Mesothelial cell of epicardium (in vitro differentiated cells): ENCODE measurements around the gene SH2D4B. TPM values are rescaled to one million over a fixed set of nuclear protein-coding genes. Genes with fewer than 3 reads are reported as not detected.
"Not testable (repeated sequence)": the region's sequence is repeated elsewhere in the genome, so short reads cannot be mapped to it uniquely, and the experiment has no call there.

Source experiments
- DNase-seq, 2 experiments: peaks; one replicate each; pipeline ENCODE4 v3.0.0; 2021; ENCODE audit warnings: low spot score in 2 of 2; ENCODE audit not compliant: unreplicated experiment in 2 of 2
- H3K27ac Mint-ChIP-seq: 2 replicates; pipeline ENCODE4 v1.8.0; 2021; ENCODE audit warnings: mixed read lengths
- H3K27me3 Mint-ChIP-seq: 2 replicates; pipeline ENCODE4 v1.8.0; 2021; ENCODE audit warnings: low read depth, mixed read lengths
- H3K36me3 Mint-ChIP-seq: 2 replicates; pipeline ENCODE4 v1.8.0; 2021; ENCODE audit warnings: mixed read lengths
- H3K4me1 Mint-ChIP-seq: 2 replicates; pipeline ENCODE4 v1.8.0; 2021; ENCODE audit warnings: mixed read lengths
- H3K4me3 Mint-ChIP-seq: 2 replicates; pipeline ENCODE4 v1.8.0; 2021; ENCODE audit warnings: mild to moderate bottlenecking, moderate library complexity, mixed read lengths
- H3K9me3 Mint-ChIP-seq: 2 replicates; pipeline ENCODE4 v1.8.0; 2021; ENCODE audit warnings: mixed read lengths
- CTCF ChIP-seq: fragments of 200-600 bp; sonication (generic); IDR thresholded peaks from one replicate; pipeline ENCODE4 v1.5.0; 2021; ENCODE audit warnings: antibody characterized with exemption; ENCODE audit not compliant: unreplicated experiment
- total RNA-seq: library from RNA; stranded (reverse); gene quantifications from 3 replicates; pipeline ENCODE4 v1.2.1, GENCODE V29; 2021

The SH2D4B gene
- total RNA-seq, 1 donor from 2014 or later: 0.27 TPM

- no peaks in the 10 kb centered on the region for H3K9me3 Mint-ChIP-seq
- H3K4me3 Mint-ChIP-seq: no peak overlapping the region
- H3K4me1 Mint-ChIP-seq: peaks cover 13% of the 10 kb centered on the region
- H3K27ac Mint-ChIP-seq: no peak overlapping the region
- TF ChIP-seq CTCF: no peak
- DNase-seq: no peak
- H3K36me3 Mint-ChIP-seq: peaks cover under 1% of the 10 kb centered on the region
- peaks cover 3% of the 10 kb centered on the region for H3K27me3 Mint-ChIP-seq
Measured at GRCh38 chr10:80540618-80540980, 2.9 kb downstream of the SH2D4B start.

GRCh38 chr10:80540981-80541750 lies 3.5 kb downstream of the SH2D4B start:
- no peak for DNase-seq
- H3K9me3 Mint-ChIP-seq: no peaks in the 10 kb centered on the region
- H3K4me3 Mint-ChIP-seq: no peak overlapping the region
- no peak for TF ChIP-seq CTCF
- no peaks in the 10 kb centered on the region for H3K36me3 Mint-ChIP-seq
- H3K27me3 Mint-ChIP-seq: peaks cover 3% of the 10 kb centered on the region
- no peak overlapping the region for H3K27ac Mint-ChIP-seq
- peaks cover 12% of the 10 kb centered on the region for H3K4me1 Mint-ChIP-seq

GRCh38 chr10:80542053-80542452 lies 4.4 kb downstream of the SH2D4B start:
- Mint-ChIP-seq H3K9me3 (no peaks in the 10 kb centered on the region), H3K27me3 (peaks cover 6% of the 10 kb centered on the region), H3K36me3 (no peaks in the 10 kb centered on the region), H3K4me3 (no peak overlapping the region), H3K4me1 (peaks cover 6% of the 10 kb centered on the region), H3K27ac (no peak overlapping the region)
- DNase-seq: no peak
- no peak for TF ChIP-seq CTCF

- H3K4me1 Mint-ChIP-seq: no peaks in the 10 kb centered on the region
- peaks cover 6% of the 10 kb centered on the region for H3K27me3 Mint-ChIP-seq
- H3K27ac Mint-ChIP-seq: no peak overlapping the region
- DNase-seq: peak in 1 of 2 experiments; percentile 35
- H3K36me3 Mint-ChIP-seq: no peaks in the 10 kb centered on the region
- H3K4me3 Mint-ChIP-seq: no peak overlapping the region
- TF ChIP-seq CTCF: no peak
- no peaks in the 10 kb centered on the region for H3K9me3 Mint-ChIP-seq
Measured at GRCh38 chr10:80542652-80543318, 5.1 kb downstream of the SH2D4B start.

GRCh38 chr10:80543319-80543672 lies 5.6 kb downstream of the SH2D4B start:
- H3K4me3 Mint-ChIP-seq, H3K4me1 Mint-ChIP-seq, H3K36me3 Mint-ChIP-seq, H3K9me3 Mint-ChIP-seq, H3K27ac Mint-ChIP-seq, H3K27me3 Mint-ChIP-seq: not testable (repeated sequence)
- peak in 1 of 2 experiments; percentile 31 for DNase-seq

- Mint-ChIP-seq H3K4me3 (no peak overlapping the region), H3K4me1 (no peaks in the 10 kb centered on the region), H3K36me3 (no peaks in the 10 kb centered on the region), H3K9me3 (no peaks in the 10 kb centered on the region), H3K27me3 (peaks cover 6% of the 10 kb centered on the region), H3K27ac (no peak overlapping the region)
- peak in 1 of 2 experiments; percentile 29 for DNase-seq
- TF ChIP-seq CTCF: no peak
Measured at GRCh38 chr10:80544316-80544953, 6.7 kb downstream of the SH2D4B start.
